ENCODE data around the gene HIVEP3. TPM values are rescaled to one million over a fixed set of nuclear protein-coding genes. Genes with fewer than 3 reads are reported as not detected.

Gene HIVEP3
- total RNA-seq, 2 experiments from 2014 or later: 19.4 to 21.3 TPM

DNA sequence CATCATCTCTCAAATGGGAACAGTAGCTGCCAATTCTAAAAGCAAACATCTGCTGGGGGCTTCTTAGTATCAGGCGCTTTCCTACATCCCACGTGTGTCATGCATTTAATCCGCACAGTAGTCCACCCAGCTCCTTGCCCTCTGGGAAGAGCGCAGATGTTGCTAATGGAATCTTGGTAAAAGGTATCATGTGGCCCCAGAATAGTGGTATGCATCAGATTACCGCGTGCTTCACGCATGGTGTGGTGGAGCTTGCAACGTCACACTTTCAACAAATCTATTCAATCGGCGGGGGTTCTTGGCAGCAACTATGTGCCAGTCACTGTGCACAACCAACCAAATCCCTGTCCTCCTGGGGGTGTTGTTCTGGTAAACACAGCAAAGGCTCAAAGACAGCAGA, 141.0 kb downstream of the HIVEP3 start:
- H3K9me3 Mint-ChIP-seq: no peaks in the 10 kb centered on the region
- H3K27ac Mint-ChIP-seq: no peak overlapping the region
- H3K4me1 Mint-ChIP-seq: peaks cover 10% of the 10 kb centered on the region
- DNase-seq: no peak
- no peaks in the 10 kb centered on the region for H3K27me3 Mint-ChIP-seq
- H3K36me3 Mint-ChIP-seq: no peaks in the 10 kb centered on the region
- H3K4me3 Mint-ChIP-seq: no peak overlapping the region

DNA sequence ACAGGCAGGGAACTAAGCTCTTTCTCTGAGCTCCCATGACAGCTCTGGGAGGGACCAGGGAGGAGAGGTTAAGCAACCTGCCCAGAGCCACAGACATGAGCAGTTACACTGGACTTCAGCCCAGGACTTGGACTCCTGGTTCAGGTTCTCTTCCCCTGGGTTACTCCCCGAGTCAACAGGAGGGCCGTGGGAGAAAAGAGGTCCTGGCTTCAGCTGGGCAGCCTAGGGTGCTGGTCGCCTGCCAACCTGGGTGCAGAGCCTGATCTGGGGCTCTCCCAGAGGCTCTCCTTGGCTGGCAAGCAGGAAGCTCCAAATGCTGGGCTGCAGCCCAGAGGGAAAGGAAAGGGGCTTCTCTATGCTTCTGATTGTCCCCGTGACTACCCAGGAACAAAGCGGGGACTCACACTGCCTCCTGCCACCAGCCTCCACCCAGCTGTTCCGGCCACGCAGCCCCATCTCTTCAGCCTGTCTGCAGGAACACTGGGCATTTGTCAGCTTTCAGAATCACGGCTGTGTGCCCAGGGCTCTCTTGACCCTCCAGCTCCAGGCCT, 141.8 kb downstream of the HIVEP3 start:
- H3K4me1 Mint-ChIP-seq: peaks cover 5% of the 10 kb centered on the region
- no peaks in the 10 kb centered on the region for H3K9me3 Mint-ChIP-seq
- H3K4me3 Mint-ChIP-seq: no peak overlapping the region
- H3K27ac Mint-ChIP-seq: no peak overlapping the region
- DNase-seq: no peak
- no peaks in the 10 kb centered on the region for H3K27me3 Mint-ChIP-seq
- H3K36me3 Mint-ChIP-seq: peaks cover 4% of the 10 kb centered on the region

DNA sequence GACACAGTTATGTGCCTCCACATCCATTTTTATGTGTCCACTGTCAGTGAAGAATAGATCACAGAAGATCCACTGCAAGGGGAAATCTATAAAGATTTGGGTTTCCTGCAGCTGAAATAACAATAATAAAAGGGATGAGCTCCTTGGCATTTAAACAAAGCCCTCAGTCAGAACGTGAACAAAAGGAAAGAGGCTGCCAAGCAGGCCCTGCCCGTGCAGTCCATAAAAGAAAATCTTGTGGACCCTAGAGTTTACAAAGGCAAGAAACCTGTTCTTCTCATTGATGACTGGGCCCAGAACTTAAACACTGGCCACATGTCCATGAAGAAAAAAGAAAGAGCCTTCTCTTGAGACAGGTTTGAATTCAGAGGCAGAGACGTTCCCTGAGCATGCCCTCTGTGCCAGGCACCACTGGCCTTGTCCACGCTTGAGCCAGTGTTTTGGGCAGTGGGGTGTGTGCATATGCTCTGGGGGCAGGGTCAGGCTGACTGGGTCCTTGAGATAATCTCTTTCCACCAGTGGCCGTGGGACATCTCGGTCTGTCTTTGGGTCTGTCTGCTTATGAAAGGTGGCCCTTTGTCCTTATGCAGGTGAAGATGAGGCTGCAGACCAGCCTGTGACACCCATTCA, 142.7 kb downstream of the HIVEP3 start:
- no peak for DNase-seq
- H3K27me3 Mint-ChIP-seq: no peaks in the 10 kb centered on the region
- H3K27ac Mint-ChIP-seq: no peak overlapping the region
- H3K4me1 Mint-ChIP-seq: peaks cover 3% of the 10 kb centered on the region
- no peak overlapping the region for H3K4me3 Mint-ChIP-seq
- H3K36me3 Mint-ChIP-seq: peaks cover 4% of the 10 kb centered on the region
- H3K9me3 Mint-ChIP-seq: no peaks in the 10 kb centered on the region

DNA sequence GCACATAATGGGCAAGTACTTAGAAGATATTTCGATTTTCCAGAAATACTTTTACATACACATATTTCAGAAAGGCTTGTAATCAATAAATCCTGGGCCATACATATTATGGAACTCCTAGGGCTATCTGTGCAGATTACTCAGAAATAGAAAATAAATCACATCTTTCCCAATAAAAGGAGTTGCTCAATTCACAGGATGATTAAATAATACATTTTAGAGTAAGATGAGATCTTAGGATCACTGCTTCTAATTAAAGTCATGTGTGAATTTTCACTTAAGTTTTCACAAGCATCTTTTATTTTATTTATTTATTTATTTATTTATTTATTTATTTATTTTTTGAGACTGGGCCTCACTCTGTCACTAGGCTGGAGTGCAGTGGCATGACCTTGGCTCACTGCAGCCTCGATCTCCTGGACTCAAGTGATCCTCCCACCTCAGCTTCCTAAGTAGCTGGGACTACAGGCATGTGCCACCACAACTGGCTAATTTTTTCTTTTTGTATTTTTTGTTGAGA, 144.2 kb downstream of the HIVEP3 start:
- Mint-ChIP-seq H3K36me3 (peaks cover 4% of the 10 kb centered on the region), H3K4me1 (no peaks in the 10 kb centered on the region), H3K27me3 (no peaks in the 10 kb centered on the region), H3K9me3 (no peaks in the 10 kb centered on the region), H3K4me3 (no peak overlapping the region), H3K27ac (no peak overlapping the region)
- DNase-seq: no peak

DNA sequence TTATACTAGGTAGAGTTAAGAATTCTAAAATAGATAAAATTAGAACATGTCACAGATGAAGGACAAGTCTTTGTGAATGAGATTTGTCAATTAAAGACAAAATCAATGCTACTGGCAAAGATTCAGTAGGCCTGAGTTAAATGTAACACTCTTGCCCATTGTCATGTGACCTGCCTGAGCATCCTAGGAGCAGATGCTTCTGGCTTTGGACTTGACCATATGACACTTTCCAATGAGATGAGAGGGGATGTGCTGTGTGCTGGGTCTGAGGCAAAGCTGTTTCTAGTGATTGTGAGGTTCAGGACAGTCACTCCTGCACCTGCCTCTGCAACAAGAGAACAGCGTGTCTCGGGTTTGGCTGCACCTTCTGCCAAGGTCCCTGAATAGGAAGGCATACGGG, 144.9 kb downstream of the HIVEP3 start:
- H3K9me3 Mint-ChIP-seq: no peaks in the 10 kb centered on the region

DNA sequence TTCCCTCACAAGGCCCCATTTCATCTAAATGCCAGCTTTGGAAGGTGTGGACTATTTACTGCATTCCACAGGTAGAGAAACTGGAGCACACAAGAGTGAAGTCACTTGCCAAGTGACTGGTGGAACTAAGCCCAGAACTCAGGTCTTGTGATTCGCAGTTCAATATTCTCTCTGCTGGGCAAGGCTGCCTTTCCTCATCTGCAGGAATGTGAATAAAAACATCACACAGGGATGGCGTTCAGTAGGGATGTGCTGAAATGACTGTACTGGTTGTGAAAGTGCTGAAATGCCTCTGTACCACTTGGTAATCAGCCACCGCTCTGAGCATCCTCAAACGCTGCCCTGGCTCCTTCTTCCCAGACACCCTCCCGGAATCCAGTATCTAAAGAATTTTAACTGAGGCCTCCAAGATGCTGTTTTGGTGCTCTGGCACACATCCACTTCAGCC, 145.6 kb downstream of the HIVEP3 start:
- Mint-ChIP-seq H3K27ac (no peak overlapping the region), H3K27me3 (no peaks in the 10 kb centered on the region), H3K36me3 (peaks cover 4% of the 10 kb centered on the region), H3K4me3 (no peak overlapping the region), H3K4me1 (no peaks in the 10 kb centered on the region), H3K9me3 (no peaks in the 10 kb centered on the region)
- no peak for DNase-seq

More for the DNA sequence above, 144.9 kb downstream of the HIVEP3 start:
- H3K27me3 Mint-ChIP-seq: no peaks in the 10 kb centered on the region
- H3K4me3 Mint-ChIP-seq: no peak overlapping the region
- H3K36me3 Mint-ChIP-seq: peaks cover 4% of the 10 kb centered on the region
- DNase-seq: no peak
- no peaks in the 10 kb centered on the region for H3K4me1 Mint-ChIP-seq
- no peak overlapping the region for H3K27ac Mint-ChIP-seq

DNA sequence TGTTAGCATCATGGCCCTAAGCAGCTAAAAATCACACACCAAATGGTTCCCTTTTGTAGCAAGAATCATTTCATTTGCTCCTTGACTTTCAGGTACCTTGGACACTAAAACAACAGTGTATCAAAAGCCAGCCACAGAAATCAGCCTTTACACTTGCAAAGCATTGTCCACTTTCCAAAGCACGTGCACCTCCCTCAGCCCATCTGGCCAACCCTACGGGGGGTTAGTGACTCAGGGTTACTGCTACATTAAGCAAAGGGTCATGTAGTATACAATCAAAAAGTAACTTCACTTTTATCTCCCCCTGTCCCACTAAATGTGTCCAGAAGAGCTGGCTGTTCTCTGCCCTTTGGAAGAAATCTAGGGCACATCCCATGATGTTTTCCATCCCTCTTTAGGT, 149.7 kb downstream of the HIVEP3 start:
- Mint-ChIP-seq H3K36me3 (peaks cover 4% of the 10 kb centered on the region), H3K27ac (no peak overlapping the region), H3K27me3 (no peaks in the 10 kb centered on the region)

DNA sequence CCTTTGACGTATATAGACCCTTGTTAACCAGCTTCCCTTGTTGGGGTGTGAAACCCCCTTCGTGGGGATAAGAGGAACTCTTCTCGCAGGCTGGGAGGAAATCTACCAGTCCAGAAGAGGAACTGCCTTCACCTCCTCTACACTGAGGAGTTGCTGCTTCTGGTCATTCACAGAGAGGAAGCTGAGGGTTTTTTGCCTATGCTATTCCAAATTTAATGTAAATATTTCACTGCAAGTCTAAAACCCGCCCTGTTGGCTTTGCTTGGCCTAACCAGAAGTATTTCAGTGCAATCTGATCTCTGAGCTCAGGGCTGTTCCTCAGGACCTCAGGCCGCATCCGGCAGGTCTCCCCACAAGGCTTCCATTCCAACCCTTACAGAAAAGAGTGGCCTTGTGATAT, 150.1 kb downstream of the HIVEP3 start:
- DNase-seq: no peak
- no peak overlapping the region for H3K4me3 Mint-ChIP-seq
- peaks cover 4% of the 10 kb centered on the region for H3K36me3 Mint-ChIP-seq
- H3K27ac Mint-ChIP-seq: no peak overlapping the region
- H3K27me3 Mint-ChIP-seq: no peaks in the 10 kb centered on the region
- H3K4me1 Mint-ChIP-seq: peaks cover 7% of the 10 kb centered on the region
- no peaks in the 10 kb centered on the region for H3K9me3 Mint-ChIP-seq

More for the DNA sequence above, 149.7 kb downstream of the HIVEP3 start:
- H3K4me3 Mint-ChIP-seq: no peak overlapping the region
- DNase-seq: no peak
- H3K4me1 Mint-ChIP-seq: peaks cover 7% of the 10 kb centered on the region
- no peaks in the 10 kb centered on the region for H3K9me3 Mint-ChIP-seq

DNA sequence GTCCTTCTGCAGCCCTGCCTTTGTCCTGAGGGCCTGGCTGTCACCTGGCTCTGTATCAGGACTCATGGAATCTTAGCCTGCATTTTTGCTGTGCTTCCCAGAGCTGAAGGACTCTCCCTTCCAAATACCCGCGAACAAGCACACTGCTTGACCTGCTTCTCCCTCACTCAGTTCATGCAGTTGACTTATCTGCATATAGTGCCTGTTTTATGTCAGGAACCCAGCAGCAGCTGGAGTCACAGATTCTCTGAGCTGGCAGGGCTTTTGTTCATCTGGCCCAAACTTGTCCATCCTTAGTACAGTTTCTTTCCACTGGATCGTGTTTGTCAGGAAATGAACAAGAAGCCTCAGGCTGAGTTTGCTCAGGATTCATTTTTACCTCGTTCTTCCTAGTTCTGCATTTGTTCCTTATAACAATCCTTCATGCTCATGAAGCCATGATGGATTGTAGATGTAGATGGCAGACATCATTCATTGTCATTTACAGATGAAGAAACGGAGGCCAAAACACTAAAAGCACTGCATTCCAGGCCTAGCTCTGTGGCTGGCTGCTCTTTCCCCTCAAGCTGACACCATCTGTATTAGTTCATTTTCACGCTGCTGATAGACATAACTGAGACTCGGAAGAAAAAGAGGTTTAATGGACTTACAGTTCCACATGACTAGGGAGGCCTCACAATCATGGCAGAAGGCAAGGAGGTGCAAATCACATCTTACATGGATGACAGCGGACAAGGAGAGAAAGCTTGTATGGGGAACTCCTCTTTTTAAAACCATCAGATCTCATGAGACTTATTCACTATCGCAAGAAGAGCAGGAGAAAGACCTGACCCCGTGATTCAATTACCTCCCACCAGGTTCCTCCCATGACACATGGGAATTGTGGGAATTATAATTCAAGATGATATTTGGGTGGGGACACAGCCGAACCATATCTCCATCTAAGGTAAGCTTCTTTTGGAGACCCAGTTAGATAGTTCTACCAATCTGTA, 150.9 kb downstream of the HIVEP3 start:
- H3K27ac Mint-ChIP-seq: no peak overlapping the region
- no peak for DNase-seq

DNA sequence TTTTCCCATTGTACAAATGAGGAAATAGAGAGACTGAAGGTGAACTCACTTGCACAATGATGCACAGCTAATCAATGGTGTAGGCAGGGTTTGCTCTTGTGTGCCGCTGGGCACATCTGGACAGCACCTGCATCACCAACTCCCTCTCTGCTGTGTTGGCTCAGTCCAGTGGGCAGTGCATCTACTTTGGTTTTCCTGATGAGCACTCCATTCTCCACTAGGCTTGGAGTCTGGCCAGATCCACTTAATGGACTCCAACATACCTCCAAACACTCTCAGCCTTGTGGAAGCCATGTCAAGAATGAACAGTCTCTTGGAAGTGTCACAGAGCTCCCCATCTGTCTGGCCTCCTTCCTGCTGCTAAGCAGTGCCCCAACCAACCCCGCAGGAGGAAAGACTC, 152.2 kb downstream of the HIVEP3 start:
- H3K9me3 Mint-ChIP-seq: peaks cover 5% of the 10 kb centered on the region
- no peak overlapping the region for H3K27ac Mint-ChIP-seq
- peaks cover 7% of the 10 kb centered on the region for H3K4me1 Mint-ChIP-seq
- H3K27me3 Mint-ChIP-seq: no peaks in the 10 kb centered on the region
- H3K4me3 Mint-ChIP-seq: no peak overlapping the region
- no peak for DNase-seq
- peaks cover 1% of the 10 kb centered on the region for H3K36me3 Mint-ChIP-seq

More for the DNA sequence above, 150.9 kb downstream of the HIVEP3 start:
- Mint-ChIP-seq H3K36me3 (peaks cover 4% of the 10 kb centered on the region), H3K27me3 (no peaks in the 10 kb centered on the region), H3K9me3 (no peaks in the 10 kb centered on the region), H3K4me1 (peaks cover 7% of the 10 kb centered on the region), H3K4me3 (no peak overlapping the region)

DNA sequence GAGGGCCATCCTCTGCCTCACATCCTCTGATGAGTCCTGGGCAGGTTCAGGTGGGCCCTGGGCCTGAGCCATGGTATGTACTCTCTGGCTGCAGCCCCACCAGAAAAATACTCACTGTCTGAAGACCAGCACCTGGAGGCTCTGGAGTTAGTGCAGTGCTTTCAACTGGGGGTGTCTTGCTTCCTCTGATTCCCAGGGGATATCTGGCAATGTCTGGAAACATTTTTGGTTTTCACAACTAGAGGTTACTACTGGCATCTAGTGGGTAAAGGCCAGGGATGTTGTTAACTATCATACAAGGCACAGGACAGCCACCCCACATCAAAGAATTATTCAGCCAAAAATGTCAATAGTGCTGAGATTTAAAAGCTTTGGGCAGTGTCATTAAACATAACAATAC, 152.7 kb downstream of the HIVEP3 start:
- H3K9me3 Mint-ChIP-seq: peaks cover 10% of the 10 kb centered on the region

DNA sequence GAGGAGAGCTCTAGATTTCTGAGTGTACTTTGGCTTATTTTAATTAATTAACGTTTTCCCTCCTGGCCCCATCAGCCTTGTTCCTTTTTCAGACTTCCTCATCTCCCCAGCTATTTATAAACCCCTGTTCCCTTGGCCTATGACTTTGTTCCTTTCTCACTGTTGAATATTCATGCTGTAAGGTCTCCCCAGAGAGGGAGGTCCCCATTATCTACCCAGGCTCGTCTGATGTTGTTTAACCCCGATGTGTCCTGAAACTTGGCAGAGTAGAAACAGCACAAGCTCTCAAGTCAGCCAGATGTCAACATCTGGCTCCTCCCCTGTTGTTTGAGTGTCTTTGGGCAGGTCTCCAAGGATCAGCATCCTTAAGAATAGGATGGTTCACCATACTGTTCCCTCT, 153.6 kb downstream of the HIVEP3 start:
- H3K4me3 Mint-ChIP-seq: no peak overlapping the region
- peaks cover 3% of the 10 kb centered on the region for H3K36me3 Mint-ChIP-seq
- peaks cover 12% of the 10 kb centered on the region for H3K9me3 Mint-ChIP-seq
- no peak overlapping the region for H3K27ac Mint-ChIP-seq
- DNase-seq: no peak
- H3K4me1 Mint-ChIP-seq: peaks cover 7% of the 10 kb centered on the region
- H3K27me3 Mint-ChIP-seq: no peaks in the 10 kb centered on the region

More for the DNA sequence above, 152.7 kb downstream of the HIVEP3 start:
- Mint-ChIP-seq H3K4me1 (peaks cover 7% of the 10 kb centered on the region), H3K36me3 (peaks cover 3% of the 10 kb centered on the region), H3K27me3 (no peaks in the 10 kb centered on the region), H3K27ac (no peak overlapping the region), H3K4me3 (no peak overlapping the region)
- no peak for DNase-seq

DNA sequence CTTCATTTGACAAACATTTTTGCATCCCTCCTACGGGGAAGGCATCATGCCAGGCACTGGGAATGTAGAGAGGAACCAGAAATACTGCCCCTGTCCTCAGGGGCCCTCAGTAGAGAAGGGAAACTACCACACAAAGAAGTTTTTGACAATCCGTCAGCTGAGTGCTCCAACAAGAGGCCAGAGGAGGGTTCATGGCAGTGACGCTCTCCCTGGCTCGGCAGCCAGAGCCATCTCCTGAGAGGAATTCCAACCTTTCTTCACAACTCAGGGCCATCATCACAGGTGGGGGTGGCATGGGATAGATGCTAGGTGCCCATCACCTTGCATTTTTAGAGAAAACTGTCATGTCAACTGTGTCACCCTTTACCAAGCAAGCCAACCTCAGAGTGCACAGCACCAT, 154.1 kb downstream of the HIVEP3 start:
- Mint-ChIP-seq H3K27ac (no peak overlapping the region), H3K4me1 (peaks cover 7% of the 10 kb centered on the region), H3K27me3 (no peaks in the 10 kb centered on the region), H3K36me3 (peaks cover 3% of the 10 kb centered on the region), H3K4me3 (no peak overlapping the region), H3K9me3 (peaks cover 12% of the 10 kb centered on the region)
- no peak for DNase-seq

DNA sequence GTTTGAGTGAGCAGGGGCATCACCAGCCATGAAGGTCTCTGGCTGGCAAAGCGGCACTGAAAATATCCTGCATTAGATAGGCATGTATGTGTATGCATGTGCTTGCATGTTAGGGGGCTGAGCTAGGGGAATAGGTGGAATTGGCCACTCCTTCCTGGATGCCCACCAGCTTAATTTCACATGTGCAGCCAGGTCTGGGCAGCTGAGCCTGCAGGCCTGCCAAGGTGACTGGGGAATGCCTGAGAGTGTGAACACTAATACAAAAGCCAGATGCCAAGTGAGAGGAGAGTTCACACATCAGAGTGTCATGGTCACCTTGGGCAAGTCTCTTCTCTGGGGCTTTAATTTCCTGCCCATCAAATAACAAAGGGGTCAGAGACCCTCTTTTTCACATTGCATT, 155.9 kb downstream of the HIVEP3 start:
- no peak overlapping the region for H3K27ac Mint-ChIP-seq
- H3K36me3 Mint-ChIP-seq: peaks cover 3% of the 10 kb centered on the region
- H3K27me3 Mint-ChIP-seq: no peaks in the 10 kb centered on the region
- no peak for DNase-seq
- peaks cover 16% of the 10 kb centered on the region for H3K4me1 Mint-ChIP-seq
- H3K4me3 Mint-ChIP-seq: no peak overlapping the region
- H3K9me3 Mint-ChIP-seq: peaks cover 12% of the 10 kb centered on the region

DNA sequence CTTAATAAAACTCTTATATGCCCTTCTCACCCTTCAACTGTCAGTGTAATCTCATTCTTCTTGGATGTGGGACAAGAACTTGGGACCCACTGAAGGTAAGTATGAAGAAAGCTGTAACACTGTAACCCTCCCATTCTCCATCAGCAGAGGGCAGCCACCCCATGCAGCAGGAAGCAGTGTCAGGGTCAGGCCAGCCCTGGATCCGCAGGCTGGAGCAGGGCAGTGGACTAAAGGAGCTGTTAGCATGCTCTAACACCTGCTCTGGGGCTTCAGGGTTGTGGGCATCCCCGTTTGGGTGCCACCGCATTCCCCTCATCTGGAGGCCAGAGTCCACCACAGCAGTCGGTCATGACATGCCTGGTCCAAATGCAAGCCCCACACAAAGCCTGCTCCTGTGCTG, 156.5 kb downstream of the HIVEP3 start:
- no peak overlapping the region for H3K27ac Mint-ChIP-seq
- peaks cover 3% of the 10 kb centered on the region for H3K36me3 Mint-ChIP-seq
- no peaks in the 10 kb centered on the region for H3K27me3 Mint-ChIP-seq
- no peak overlapping the region for H3K4me3 Mint-ChIP-seq
- H3K9me3 Mint-ChIP-seq: peaks cover 13% of the 10 kb centered on the region
- peaks cover 16% of the 10 kb centered on the region for H3K4me1 Mint-ChIP-seq
- no peak for DNase-seq
